Measurements from ENCODE around the gene DMBT1.

- no peak for TF ChIP-seq POLR2A (IDR thresholded peaks at IDR 0.05)
- no peak for TF ChIP-seq CTCF (IDR thresholded peaks at IDR 0.05)
Observed at GRCh38 chr10:122650331-122650730, 89.8 kb downstream of the DMBT1 start.
